ENCODE data around the gene SRBD1. TPM values are rescaled to one million over a fixed set of nuclear protein-coding genes. Genes with fewer than 3 reads are reported as not detected.

Gene SRBD1
- total RNA-seq, 1 donor from 2014 or later = 13.8 TPM

- Mint-ChIP-seq H3K4me3 (ENCODE audit: unreplicated experiment) (peak overlapping the region; percentile 38), H3K36me3 (ENCODE audit: unreplicated experiment) (no peaks in the 10 kb centered on the region), H3K4me1 (ENCODE audit: unreplicated experiment) (peaks cover 55% of the 10 kb centered on the region), H3K27me3 (ENCODE audit: unreplicated experiment) (no peaks in the 10 kb centered on the region), H3K9me3 (ENCODE audit: unreplicated experiment) (no peaks in the 10 kb centered on the region), H3K27ac (ENCODE audit: unreplicated experiment) (peak overlapping the region; percentile 82)
- TF ChIP-seq, protein P1, sequence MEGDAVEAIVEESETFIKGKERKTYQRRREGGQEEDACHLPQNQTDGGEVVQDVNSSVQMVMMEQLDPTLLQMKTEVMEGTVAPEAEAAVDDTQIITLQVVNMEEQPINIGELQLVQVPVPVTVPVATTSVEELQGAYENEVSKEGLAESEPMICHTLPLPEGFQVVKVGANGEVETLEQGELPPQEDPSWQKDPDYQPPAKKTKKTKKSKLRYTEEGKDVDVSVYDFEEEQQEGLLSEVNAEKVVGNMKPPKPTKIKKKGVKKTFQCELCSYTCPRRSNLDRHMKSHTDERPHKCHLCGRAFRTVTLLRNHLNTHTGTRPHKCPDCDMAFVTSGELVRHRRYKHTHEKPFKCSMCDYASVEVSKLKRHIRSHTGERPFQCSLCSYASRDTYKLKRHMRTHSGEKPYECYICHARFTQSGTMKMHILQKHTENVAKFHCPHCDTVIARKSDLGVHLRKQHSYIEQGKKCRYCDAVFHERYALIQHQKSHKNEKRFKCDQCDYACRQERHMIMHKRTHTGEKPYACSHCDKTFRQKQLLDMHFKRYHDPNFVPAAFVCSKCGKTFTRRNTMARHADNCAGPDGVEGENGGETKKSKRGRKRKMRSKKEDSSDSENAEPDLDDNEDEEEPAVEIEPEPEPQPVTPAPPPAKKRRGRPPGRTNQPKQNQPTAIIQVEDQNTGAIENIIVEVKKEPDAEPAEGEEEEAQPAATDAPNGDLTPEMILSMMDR (IDR thresholded peaks at IDR 0.05) = no peak
- peak; percentile 81 for DNase-seq (ENCODE audit: extremely low spot score, unreplicated experiment)
Observed at GRCh38 chr2:45344071-45344470, 267.0 kb downstream of the SRBD1 start.

GRCh38 chr2:45343251-45344017, 267.6 kb downstream of the SRBD1 start:
- DNase-seq (ENCODE audit: extremely low spot score, unreplicated experiment) = peak; percentile 90
- Mint-ChIP-seq H3K9me3 (ENCODE audit: unreplicated experiment) (no peaks in the 10 kb centered on the region), H3K4me3 (ENCODE audit: unreplicated experiment) (peak overlapping the region; percentile 38), H3K4me1 (ENCODE audit: unreplicated experiment) (peaks cover 55% of the 10 kb centered on the region), H3K27me3 (ENCODE audit: unreplicated experiment) (no peaks in the 10 kb centered on the region), H3K36me3 (ENCODE audit: unreplicated experiment) (no peaks in the 10 kb centered on the region), H3K27ac (ENCODE audit: unreplicated experiment) (peak overlapping the region; percentile 82)
- TF ChIP-seq, protein P1 (IDR thresholded peaks at IDR 0.05) = no peak

DNA sequence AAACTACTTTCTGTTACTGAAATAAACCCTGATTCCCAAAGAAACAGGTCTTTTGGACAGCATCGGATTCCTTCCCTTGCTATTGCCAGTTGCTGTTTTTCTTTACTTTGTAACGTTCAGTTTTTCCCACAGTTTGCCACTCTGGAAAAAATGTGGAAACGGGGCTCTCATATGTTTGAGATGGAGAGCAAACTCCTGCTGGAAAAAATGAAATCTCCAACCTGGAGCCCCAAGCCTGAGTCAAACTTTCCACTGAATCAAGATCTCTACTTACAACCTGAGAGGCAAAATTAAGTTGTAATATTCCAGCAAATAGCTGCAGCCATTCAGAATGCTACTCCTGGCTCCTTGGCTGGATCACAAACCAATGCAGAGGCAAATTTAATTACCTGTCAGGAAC, 270.7 kb downstream of the SRBD1 start:
- no peaks in the 10 kb centered on the region for H3K9me3 Mint-ChIP-seq (ENCODE audit: unreplicated experiment)
- DNase-seq (ENCODE audit: extremely low spot score, unreplicated experiment) = peak; percentile 10
- no peaks in the 10 kb centered on the region for H3K27me3 Mint-ChIP-seq (ENCODE audit: unreplicated experiment)
- H3K36me3 Mint-ChIP-seq (ENCODE audit: unreplicated experiment) = no peaks in the 10 kb centered on the region
- no peak overlapping the region for H3K27ac Mint-ChIP-seq (ENCODE audit: unreplicated experiment)
- peaks cover 40% of the 10 kb centered on the region for H3K4me1 Mint-ChIP-seq (ENCODE audit: unreplicated experiment)
- TF ChIP-seq, protein P1 (IDR thresholded peaks at IDR 0.05) = no peak
- H3K4me3 Mint-ChIP-seq (ENCODE audit: unreplicated experiment) = no peak overlapping the region

DNA sequence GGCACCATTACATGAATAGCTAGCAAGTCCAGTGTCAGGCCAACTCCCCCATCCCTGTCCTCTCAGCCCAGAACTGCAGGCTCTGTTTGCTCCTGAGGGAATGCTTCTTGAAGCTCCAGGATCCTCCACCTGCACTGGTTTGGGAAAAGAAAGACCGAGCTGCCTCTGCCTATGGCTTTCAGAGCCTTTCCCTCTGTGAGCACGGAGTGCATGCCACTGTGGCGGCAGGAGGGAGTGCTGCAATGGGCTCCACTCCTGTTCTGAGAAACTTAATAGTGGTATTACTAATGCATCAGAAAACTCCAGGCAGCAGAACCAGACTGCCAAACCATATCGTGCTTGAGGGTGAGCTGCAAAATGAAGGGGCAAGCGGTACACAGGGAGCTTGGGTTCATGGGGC, 271.8 kb downstream of the SRBD1 start:
- no peaks in the 10 kb centered on the region for H3K27me3 Mint-ChIP-seq (ENCODE audit: unreplicated experiment)
- no peaks in the 10 kb centered on the region for H3K36me3 Mint-ChIP-seq (ENCODE audit: unreplicated experiment)
- DNase-seq (ENCODE audit: extremely low spot score, unreplicated experiment) = peak; percentile 63
- H3K27ac Mint-ChIP-seq (ENCODE audit: unreplicated experiment) = no peak overlapping the region
- TF ChIP-seq, protein P1 (IDR thresholded peaks at IDR 0.05) = no peak
- peaks cover 30% of the 10 kb centered on the region for H3K4me1 Mint-ChIP-seq (ENCODE audit: unreplicated experiment)
- H3K9me3 Mint-ChIP-seq (ENCODE audit: unreplicated experiment) = no peaks in the 10 kb centered on the region
- H3K4me3 Mint-ChIP-seq (ENCODE audit: unreplicated experiment) = no peak overlapping the region

Other genes with a start within 250 kb of the SRBD1 start
- 10.4 and 13.8 TPM in 2 replicates for gene PRKCE, start 40.4 kb upstream of the SRBD1 start, total RNA-seq

Measured in osteocyte (in vitro differentiated cells).